ENCODE data around the gene CADM3. TPM values are rescaled to one million over a fixed set of nuclear protein-coding genes. Genes with fewer than 3 reads are reported as not detected.

The CADM3 gene
- total and polyA plus RNA-seq, 3 donors from 2014 or later: 5.7 to 13.4 (median 6.4) TPM

- Histone ChIP-seq H3K4me1 (no peaks in the 10 kb centered on the region), H3K27ac (no peak overlapping the region), H3K4me3 (no peak overlapping the region), H3K27me3 (no peaks in the 10 kb centered on the region), H3K9me3 (no peaks in the 10 kb centered on the region), H3K36me3 (ENCODE audit: low read depth, missing control alignments) (no peaks in the 10 kb centered on the region)
- DNase-seq: no peak
- TF ChIP-seq, protein P1, sequence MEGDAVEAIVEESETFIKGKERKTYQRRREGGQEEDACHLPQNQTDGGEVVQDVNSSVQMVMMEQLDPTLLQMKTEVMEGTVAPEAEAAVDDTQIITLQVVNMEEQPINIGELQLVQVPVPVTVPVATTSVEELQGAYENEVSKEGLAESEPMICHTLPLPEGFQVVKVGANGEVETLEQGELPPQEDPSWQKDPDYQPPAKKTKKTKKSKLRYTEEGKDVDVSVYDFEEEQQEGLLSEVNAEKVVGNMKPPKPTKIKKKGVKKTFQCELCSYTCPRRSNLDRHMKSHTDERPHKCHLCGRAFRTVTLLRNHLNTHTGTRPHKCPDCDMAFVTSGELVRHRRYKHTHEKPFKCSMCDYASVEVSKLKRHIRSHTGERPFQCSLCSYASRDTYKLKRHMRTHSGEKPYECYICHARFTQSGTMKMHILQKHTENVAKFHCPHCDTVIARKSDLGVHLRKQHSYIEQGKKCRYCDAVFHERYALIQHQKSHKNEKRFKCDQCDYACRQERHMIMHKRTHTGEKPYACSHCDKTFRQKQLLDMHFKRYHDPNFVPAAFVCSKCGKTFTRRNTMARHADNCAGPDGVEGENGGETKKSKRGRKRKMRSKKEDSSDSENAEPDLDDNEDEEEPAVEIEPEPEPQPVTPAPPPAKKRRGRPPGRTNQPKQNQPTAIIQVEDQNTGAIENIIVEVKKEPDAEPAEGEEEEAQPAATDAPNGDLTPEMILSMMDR (IDR thresholded peaks at IDR 0.05): no peak
- no peak for TF ChIP-seq POLR2A (IDR thresholded peaks at IDR 0.05)
- WGBS, 2 donors: 81% methylated on average over 4 of the region's 4 CpGs
- intact Hi-C loops (cut with DNase I; ENCODE audit: low total_unique reads): no loop called here
These were observed 8.7 kb upstream of the CADM3 start for GRCh38 chr1:159162516-159163265.

DNA sequence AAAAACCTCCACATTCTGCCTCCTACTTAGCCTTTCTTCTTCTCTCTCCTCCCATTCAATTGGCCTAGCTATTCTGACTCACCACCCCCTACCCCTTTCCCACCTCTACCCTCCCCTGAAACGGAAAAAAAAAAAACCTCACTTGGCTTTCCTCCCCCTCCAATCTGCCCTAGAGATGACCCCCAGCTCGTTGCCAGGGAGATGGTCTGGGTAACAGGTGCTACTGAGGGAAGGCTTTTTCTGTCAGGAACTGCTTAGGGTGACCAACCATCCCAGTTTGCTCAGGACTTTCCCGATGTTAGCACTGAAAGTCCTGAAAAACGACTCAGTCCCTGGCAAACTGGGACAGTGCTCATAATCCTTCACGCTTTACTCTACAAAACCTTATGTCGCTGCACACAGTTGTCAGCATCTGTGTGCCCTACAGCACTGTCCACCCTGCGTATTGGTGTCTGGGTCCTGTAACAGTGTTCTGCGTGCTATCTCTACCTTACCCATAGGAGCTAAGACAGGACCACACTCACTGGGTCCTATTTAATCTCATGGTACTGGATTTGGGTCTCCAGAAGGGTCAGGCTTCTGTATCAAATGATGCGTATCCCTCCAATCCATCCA is 7.7 kb upstream of the CADM3 start:
- Histone ChIP-seq H3K4me1 (no peaks in the 10 kb centered on the region), H3K27me3 (no peaks in the 10 kb centered on the region), H3K27ac (no peak overlapping the region), H3K4me3 (no peak overlapping the region), H3K36me3 (ENCODE audit: low read depth, missing control alignments) (no peaks in the 10 kb centered on the region), H3K9me3 (no peaks in the 10 kb centered on the region)
- WGBS, 2 donors: 69 to 78% methylated on average over 9 of the region's 9 CpGs
- DNase-seq: no peak
- intact Hi-C loops (cut with DNase I; ENCODE audit: low total_unique reads): no loop called here
- TF ChIP-seq, protein P1 (IDR thresholded peaks at IDR 0.05): no peak
- no peak for TF ChIP-seq POLR2A (IDR thresholded peaks at IDR 0.05)

- Histone ChIP-seq H3K9me3 (no peaks in the 10 kb centered on the region), H3K27me3 (peaks cover 6% of the 10 kb centered on the region), H3K4me3 (no peak overlapping the region), H3K27ac (no peak overlapping the region), H3K4me1 (peaks cover 12% of the 10 kb centered on the region), H3K36me3 (ENCODE audit: low read depth, missing control alignments) (no peaks in the 10 kb centered on the region)
- TF ChIP-seq, protein P1 (IDR thresholded peaks at IDR 0.05): no peak
- no peak for TF ChIP-seq POLR2A (IDR thresholded peaks at IDR 0.05)
- intact Hi-C loops (cut with DNase I; ENCODE audit: low total_unique reads): no loop called here
- 69 to 71% methylated on average over 4 of the region's 4 CpGs for WGBS, 2 donors
- DNase-seq: no peak
These were observed 3.4 kb upstream of the CADM3 start for GRCh38 chr1:159168043-159168442.

GRCh38 chr1:159170639-159171038 is 776 bp upstream of the CADM3 start:
- WGBS, 2 donors: 56 to 61% methylated on average over 5 of the region's 5 CpGs
- intact Hi-C loops (cut with DNase I; ENCODE audit: low total_unique reads): no loop called here
- H3K4me3 ChIP-seq: no peak overlapping the region

More at GRCh38 chr1:159170639-159171038, 776 bp upstream of the CADM3 start:
- Histone ChIP-seq H3K9me3 (no peaks in the 10 kb centered on the region), H3K36me3 (ENCODE audit: low read depth, missing control alignments) (no peaks in the 10 kb centered on the region), H3K4me1 (peaks cover 12% of the 10 kb centered on the region), H3K27ac (no peak overlapping the region), H3K27me3 (peaks cover 6% of the 10 kb centered on the region)
- DNase-seq: no peak
- TF ChIP-seq, protein P1 (IDR thresholded peaks at IDR 0.05): no peak
- TF ChIP-seq POLR2A (IDR thresholded peaks at IDR 0.05): no peak
